GM19328 (cell line): ENCODE results near the gene CUL4A.
"Not testable (repeated sequence)": the region's sequence is repeated elsewhere in the genome, so short reads cannot be mapped to it uniquely, and the experiment has no call there.

ENCODE experiments used
- ATAC-seq: cut with Tn5 transposase; IDR thresholded peaks from one replicate; pipeline ENCODE4 v1.9.1; 2021; ENCODE audit warnings: mild to moderate bottlenecking, moderate library complexity; ENCODE audit not compliant: unreplicated experiment

The CUL4A gene

GRCh38 chr13:113209336-113209758, at the start of gene CUL4A:
Gene CUL4A (plus strand): TSS chr13:113209613. CDS start chr13:113209628, 15 bp downstream.
- peak; percentile 28 for ATAC-seq

GRCh38 chr13:113159701-113160100, 49.7 kb upstream of the CUL4A start:
- no peak for ATAC-seq

- ATAC-seq, result no peak
These were observed 48.4 kb upstream of the CUL4A start for GRCh38 chr13:113160983-113161382.

- ATAC-seq, result no peak
These were observed 48.0 kb upstream of the CUL4A start for GRCh38 chr13:113161433-113161832.

- not testable (repeated sequence) for ATAC-seq
These were observed 47.4 kb upstream of the CUL4A start for GRCh38 chr13:113161975-113162374.

GRCh38 chr13:113162783-113163685, 46.4 kb upstream of the CUL4A start:
- ATAC-seq, result no peak

- no peak for ATAC-seq
These were observed 44.9 kb upstream of the CUL4A start for GRCh38 chr13:113164492-113164891.

GRCh38 chr13:113166266-113166665, 43.1 kb upstream of the CUL4A start:
- no peak for ATAC-seq

GRCh38 chr13:113166681-113167080, 42.7 kb upstream of the CUL4A start:
- ATAC-seq, result no peak

GRCh38 chr13:113167155-113167554, 42.3 kb upstream of the CUL4A start:
- ATAC-seq, result no peak

- ATAC-seq, result no peak
These were observed 41.8 kb upstream of the CUL4A start for GRCh38 chr13:113167575-113167974.

- no peak for ATAC-seq
These were observed 41.2 kb upstream of the CUL4A start for GRCh38 chr13:113168211-113168610.

- ATAC-seq, result no peak
These were observed 39.8 kb upstream of the CUL4A start for GRCh38 chr13:113169277-113170272.

- no peak for ATAC-seq
These were observed 38.9 kb upstream of the CUL4A start for GRCh38 chr13:113170511-113170910.

- ATAC-seq, result no peak
These were observed 37.9 kb upstream of the CUL4A start for GRCh38 chr13:113171250-113172125.

GRCh38 chr13:113172419-113172926, 36.9 kb upstream of the CUL4A start:
- ATAC-seq, result no peak

GRCh38 chr13:113176280-113176679, 33.1 kb upstream of the CUL4A start:
- ATAC-seq, result no peak

- no peak for ATAC-seq
These were observed 32.6 kb upstream of the CUL4A start for GRCh38 chr13:113176822-113177221.

GRCh38 chr13:113178070-113178895, 31.1 kb upstream of the CUL4A start:
- ATAC-seq, result no peak

- no peak for ATAC-seq
These were observed 30.6 kb upstream of the CUL4A start for GRCh38 chr13:113178896-113179167.
